GM18867 (cell line): ENCODE results near the gene OR4X2.
"Not testable (repeated sequence)": the region's sequence is repeated elsewhere in the genome, so short reads cannot be mapped to it uniquely, and the experiment has no call there.

Experiments used
- ATAC-seq: cut with Tn5 transposase; IDR thresholded peaks from one replicate; pipeline ENCODE4 v1.9.1; 2021; ENCODE audit warnings: mild to moderate bottlenecking, moderate library complexity; ENCODE audit not compliant: unreplicated experiment

OR4X2 gene, protein sequence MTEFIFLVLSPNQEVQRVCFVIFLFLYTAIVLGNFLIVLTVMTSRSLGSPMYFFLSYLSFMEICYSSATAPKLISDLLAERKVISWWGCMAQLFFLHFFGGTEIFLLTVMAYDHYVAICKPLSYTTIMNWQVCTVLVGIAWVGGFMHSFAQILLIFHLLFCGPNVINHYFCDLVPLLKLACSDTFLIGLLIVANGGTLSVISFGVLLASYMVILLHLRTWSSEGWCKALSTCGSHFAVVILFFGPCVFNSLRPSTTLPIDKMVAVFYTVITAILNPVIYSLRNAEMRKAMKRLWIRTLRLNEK

DNA sequence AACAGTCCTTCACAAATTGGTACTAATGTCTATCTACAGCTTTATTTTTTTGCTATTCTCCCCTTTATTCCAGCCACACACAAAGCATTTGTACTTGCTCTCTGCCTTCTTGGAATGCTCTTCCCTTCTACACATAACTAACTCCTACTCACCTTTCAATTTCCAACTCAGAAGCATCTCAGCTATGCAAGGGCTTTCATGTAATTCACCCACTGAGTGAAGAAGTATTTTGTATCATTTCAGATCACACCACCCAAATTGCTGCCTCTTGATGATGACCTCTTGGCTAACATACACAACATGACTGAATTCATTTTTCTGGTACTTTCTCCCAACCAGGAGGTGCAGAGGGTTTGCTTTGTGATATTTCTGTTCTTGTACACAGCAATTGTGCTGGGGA is at the start of gene OR4X2:
Gene OR4X2 (plus strand): TSS at position 301 of the 400 bp plus-strand sequence. CDS start 0 bp downstream, at position 301.
- ATAC-seq, result no peak

DNA sequence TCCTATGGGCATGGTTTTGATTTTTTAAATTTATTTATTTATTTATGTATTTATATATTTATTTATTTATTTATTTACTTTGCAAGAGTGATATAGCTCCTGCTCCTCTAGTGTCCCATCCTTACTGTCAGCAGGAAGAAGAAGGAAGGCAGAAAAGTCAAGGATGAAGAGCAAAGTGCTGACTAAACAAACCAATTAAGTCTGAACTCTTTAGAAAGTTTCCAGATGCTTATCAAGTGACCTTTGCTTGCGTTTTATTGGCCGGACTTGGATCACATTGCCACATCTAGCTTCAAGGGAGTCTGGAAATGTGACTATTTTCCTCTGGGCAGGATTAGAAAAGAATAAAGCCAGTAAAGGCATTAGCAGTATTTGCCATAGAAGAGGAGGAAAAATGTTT is 37.0 kb upstream of the OR4X2 start:
- ATAC-seq, result no peak

DNA sequence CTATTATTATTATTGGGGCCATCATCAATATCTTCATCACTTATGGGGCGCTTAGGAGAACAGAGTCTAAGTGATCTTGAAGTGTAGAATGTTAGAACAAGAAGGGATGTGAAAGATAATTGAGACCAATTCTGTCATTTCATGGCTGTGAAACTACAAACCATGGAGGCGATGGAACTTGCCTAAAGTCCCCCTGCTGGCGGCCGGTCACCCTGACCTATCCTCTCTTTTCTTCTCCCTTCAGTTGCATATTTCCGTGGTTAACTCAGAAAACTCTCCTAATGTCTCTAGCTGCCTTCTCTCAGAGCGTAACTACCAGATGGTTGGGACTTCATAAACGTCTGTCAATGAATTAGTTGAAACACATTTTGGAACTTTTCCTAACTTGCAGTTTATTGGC is 34.9 kb upstream of the OR4X2 start:
- no peak for ATAC-seq

DNA sequence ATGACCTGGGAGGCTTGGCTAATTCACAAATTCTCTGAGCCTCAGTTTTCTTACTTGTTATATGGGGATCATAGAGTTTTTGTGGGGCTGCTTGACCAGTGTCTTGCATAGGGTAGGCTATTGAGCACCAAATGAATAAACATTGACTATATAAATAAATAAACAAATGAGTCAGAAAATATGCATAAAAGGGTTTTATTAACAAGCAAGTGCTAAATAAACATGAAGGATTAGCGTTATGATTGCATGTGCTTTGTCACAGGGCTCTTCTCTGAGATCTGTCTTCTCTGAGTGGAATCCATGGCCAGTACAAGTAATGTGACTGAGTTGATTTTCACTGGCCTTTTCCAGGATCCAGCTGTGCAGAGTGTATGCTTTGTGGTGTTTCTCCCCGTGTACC is 28.4 kb upstream of the OR4X2 start, which contains the start of gene OR4B1:
Gene OR4B1 (plus strand): TSS at position 301 of the 400 bp plus-strand sequence. CDS start 0 bp downstream, at position 301.
- ATAC-seq, result no peak

DNA sequence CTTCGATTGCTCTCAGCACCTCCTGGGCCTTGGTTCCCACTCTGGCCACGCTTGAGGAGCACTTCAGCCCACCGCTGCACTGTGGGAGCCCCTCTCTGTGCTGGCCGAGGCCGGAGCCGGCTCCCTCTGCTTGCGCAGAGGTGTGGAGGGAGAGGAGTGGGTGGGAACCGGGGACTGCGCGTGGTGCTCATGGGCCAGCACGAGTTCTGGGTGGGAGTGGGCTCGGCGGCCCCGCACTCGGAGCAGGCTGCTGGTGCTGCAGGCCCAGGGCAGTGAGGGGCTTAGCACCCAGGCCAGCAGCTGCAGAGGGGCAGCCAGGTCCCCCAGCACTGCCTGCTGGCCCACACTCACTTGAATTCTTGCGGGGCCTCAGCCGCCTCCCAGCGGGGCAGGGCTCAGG is 16.1 kb upstream of the OR4X2 start:
- no peak for ATAC-seq

DNA sequence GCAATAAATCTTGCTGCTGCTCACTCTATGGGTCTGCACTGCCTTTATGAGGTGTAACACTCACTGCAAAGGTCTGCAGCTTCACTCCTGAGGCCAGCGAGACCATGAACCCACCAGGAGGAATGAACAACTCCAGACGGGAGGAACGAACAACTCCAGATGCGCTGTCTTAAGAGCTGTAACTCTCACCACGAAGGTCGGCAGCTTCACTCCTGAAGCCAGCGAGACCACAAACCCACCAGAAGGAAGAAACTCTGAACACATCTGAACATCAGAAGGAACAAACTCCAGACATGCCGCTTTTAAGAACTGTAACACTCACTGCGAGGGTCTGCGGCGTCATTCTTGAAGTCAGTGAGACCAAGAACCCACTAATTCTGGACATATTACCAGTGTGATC is 14.8 kb upstream of the OR4X2 start:
- ATAC-seq, result not testable (repeated sequence)

DNA sequence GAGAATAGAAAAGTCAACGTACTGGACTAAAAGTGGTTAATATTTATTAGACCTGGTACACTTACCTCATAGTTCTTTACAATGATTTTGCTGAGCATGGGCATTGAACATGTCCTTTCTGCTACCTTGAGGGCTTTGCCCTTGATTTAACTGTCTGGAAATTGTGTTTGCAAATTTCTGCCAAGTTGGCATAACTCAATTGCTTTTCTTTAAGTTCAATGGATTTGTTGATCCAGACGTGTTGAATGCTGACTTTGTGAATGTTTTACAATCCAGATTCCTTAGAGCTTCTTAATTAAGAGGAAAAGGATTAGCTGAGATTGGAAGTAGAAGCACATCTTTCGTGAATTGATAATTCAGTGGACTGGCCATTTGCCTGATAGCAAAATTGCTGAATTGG is 7.2 kb upstream of the OR4X2 start:
- ATAC-seq, result no peak

DNA sequence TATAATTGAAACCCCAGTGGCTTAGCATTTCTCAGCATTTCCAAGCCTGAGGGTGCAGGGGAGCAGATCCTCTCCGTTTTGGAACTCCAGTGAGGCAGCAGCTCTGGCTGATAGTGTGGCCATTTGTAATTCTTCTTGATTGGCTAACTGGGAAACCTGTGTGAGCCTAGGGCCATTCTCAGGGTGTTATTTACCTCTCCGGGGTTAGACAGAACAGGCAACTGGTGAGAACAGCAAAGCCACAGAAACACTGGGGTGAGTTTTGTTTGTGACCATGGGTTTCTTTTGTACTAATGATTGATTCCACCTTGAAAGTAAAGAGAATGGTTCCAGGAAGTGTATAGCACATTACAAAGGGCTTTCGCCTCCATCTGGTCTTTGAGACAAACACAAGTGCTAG is 2.4 kb upstream of the OR4X2 start:
- ATAC-seq, result no peak

DNA sequence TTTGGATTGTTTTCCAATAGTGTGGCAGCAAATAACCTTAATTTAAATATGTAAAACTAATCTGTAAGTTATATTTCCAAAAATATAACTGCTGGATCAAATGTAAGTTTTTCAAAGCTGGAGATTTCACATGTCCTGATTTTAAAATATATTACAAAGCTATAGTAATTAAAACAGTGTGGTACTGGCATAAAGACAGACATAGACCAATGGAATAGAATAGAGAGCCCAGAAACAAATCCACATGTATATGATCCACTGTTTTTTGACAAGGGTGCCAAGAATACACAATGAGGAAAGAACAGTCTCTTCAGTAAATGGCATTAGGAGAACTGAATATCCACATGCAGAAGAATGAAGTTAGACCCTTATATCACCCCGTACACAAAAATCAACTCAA is 4.0 kb downstream of the OR4X2 start:
- ATAC-seq, result no peak

DNA sequence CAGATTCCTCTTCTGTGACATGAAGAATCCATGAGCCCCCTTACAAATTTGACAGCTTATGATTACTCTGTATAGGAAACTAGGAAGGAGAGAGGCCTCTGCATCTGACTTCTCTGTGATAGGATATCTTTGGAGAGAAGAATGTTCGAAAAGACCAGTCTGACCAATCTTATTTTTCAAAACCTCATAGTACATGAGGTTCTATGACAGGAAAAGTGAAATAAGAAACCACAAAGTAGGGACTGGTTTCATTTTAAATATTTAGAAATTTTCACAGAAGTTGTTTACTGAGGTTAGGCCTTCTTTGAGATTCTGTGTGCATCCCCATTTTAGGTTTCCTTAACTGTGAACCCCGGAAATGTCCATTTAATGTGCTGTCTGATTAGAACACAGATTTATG is 16.7 kb downstream of the OR4X2 start:
- no peak for ATAC-seq

DNA sequence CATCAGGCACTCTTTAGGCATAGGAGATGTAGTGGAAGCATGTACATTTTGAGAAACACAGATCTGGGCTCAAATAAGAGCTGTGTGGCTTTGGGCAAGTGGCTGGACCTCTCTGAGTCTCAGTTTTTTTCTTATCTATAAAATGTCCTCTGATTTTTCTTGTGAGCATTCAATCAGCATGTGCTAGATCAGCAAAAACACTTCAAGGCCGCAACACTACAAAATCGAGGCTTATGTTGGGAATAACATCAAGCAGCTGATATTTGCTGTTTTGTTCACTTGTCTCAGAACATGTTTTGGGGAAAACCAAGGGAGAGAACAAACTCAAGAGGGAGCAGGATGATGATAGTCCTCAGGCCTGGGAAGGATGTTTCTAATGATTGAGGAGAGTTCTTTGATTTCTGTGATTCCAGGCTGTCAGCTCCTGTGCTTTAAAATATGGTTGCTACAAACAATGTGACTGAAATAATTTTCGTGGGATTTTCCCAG is 18.6 kb downstream of the OR4X2 start, which contains the start of gene OR4X1:
Gene OR4X1 (plus strand): TSS at position 439 of the 489 bp plus-strand sequence. CDS start 0 bp downstream, at position 439.
- no peak for ATAC-seq

DNA sequence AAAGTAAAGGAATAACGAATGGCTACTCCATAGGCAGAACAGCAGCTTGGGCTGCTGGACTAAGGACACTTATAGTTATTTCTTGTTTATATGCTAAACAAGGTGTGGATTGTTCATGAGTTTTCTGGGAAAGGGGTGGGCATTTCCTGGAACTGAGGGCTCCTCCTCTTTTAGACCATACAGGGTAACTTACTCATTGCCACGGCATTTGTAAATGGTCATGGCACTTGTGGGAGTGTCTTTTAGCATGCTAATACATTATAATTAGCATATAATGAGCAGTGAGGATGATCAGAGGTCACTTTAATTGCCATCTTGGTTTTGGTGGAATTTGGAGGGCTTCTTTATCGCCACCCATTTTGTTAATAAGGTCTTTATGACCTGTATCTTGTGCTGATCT is 25.7 kb downstream of the OR4X2 start:
- no peak for ATAC-seq

DNA sequence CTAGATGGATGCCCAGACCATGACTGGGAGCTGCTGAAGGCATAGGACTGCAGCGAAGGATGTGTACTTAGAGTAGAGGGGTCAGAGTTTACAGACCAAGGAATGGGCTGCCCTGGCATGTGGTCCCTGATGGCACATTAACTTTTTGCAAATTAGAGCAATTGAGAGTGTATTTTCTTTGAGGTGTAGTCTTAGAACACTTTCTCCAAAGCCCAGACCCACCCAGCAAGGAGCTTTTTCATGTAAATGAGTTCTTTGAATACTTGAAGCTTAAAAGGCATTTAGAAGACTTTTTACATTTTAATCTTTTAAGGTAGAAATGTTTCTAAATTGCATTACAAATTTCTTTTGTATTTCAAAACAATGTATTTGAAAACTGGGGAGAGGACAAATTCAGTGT is 27.7 kb downstream of the OR4X2 start:
- no peak for ATAC-seq
